GM04503 (cell line): Measurements from ENCODE around the gene UBE4B.
A peak's percentile ranks its signal among the peaks of the same experiment; 100 is the strongest.
"Not testable (repeated sequence)": the region's sequence is repeated elsewhere in the genome, so short reads cannot be mapped to it uniquely, and the experiment has no call there.

ENCODE experiments used
- DNase-seq: peaks from one replicate; pipeline ENCODE4 v3.0.0-alpha.2; 2012; ENCODE audit warnings: low read depth

Gene UBE4B

GRCh38 chr1:10032590-10033358 lies at the start of gene UBE4B:
Gene UBE4B (plus strand): TSS chr1:10032958. CDS start chr1:10033671, 713 bp downstream.
- peak; percentile 69 for DNase-seq

- DNase-seq = no peak
These were observed 48.5 kb upstream of the UBE4B start for GRCh38 chr1:9984253-9984652.

GRCh38 chr1:9985001-9985400 lies 47.8 kb upstream of the UBE4B start:
- no peak for DNase-seq

GRCh38 chr1:9989773-9990172 lies 43.0 kb upstream of the UBE4B start:
- no peak for DNase-seq

DNA sequence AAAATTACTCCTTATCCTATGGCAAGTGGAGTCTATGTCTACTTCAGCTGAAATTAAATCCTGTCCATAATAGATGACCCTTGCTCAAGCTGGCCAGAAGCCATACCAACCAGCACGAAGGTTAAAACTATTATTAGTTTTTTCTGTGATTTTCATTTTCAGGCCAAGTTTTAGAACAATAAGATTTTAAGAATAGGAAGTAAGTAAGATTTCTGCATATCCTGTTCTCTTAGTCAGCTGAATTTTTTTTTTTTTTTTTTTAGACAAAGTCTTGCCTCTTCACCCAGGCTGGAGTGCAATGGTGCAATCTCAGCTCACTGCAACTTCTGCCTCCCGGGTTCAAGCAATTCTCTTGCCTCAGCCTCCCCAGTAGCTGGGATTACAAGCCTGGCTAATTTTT lies 41.8 kb upstream of the UBE4B start:
- no peak for DNase-seq

GRCh38 chr1:9992910-9993309 lies 39.8 kb upstream of the UBE4B start:
- DNase-seq = no peak

- no peak for DNase-seq
These were observed 39.1 kb upstream of the UBE4B start for GRCh38 chr1:9993561-9994075.

- DNase-seq = no peak
These were observed 35.9 kb upstream of the UBE4B start, which contains the start of gene RBP7 for GRCh38 chr1:9996624-9997582. Gene RBP7 (plus strand): TSS chr1:9997228. CDS start chr1:9997259, 31 bp downstream.

DNA sequence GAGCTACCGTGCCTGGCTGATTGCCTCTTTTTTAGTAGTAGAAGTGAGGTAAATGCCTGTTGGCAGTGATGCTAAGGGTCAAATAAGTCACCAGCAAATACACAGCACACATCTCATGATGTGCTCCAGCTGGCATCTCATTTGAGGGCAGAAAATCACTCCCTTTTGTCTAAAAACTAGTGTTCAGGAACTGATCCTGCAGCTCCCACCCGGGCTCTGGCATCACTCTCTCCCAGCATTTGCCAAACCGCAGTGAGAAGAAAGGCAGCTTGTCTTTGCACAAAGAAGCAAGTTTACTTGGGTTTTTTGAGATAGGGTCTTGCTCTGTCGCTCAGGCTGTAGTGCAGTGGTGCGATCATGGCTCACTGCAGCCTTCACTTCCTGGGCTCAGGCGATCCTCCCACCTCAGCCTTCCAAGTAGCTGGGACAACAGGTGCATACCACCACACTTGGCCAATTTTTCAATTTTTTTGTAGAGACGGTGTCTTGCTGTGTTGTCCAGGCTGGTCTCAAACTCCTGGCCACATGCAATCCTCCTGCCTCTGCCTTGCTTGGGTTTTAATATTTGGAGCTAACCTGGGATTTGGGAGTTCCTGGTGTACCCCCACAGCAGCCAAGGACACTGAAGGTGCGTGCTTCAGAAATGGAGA lies 31.6 kb upstream of the UBE4B start:
- no peak for DNase-seq

GRCh38 chr1:10005248-10005647 lies 27.5 kb upstream of the UBE4B start:
- DNase-seq = not testable (repeated sequence)

- DNase-seq = no peak
These were observed 25.6 kb upstream of the UBE4B start for GRCh38 chr1:10007169-10007568.

DNA sequence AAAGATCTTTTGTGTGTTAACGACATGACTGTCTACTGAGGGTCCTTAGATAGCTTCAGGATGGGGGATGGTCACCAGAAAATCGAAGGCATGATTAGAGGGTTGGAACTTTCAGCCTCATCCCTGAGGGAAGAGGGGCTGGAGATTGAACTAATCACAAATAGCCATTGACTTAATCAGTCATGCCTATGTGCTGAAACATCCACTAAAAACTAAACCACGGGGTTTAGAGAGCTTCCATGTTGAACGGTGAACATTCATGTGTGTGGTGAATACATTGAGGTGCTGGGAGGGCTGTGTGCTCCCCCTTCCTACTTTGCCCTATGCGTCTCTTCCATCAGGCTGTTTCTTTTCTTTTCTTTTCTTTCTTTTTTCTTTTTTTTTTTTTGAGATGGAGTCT lies 18.7 kb upstream of the UBE4B start:
- no peak for DNase-seq

- DNase-seq = no peak
These were observed 13.2 kb upstream of the UBE4B start for GRCh38 chr1:10019561-10019960.

- no peak for DNase-seq
These were observed 12.7 kb upstream of the UBE4B start for GRCh38 chr1:10020086-10020485.

DNA sequence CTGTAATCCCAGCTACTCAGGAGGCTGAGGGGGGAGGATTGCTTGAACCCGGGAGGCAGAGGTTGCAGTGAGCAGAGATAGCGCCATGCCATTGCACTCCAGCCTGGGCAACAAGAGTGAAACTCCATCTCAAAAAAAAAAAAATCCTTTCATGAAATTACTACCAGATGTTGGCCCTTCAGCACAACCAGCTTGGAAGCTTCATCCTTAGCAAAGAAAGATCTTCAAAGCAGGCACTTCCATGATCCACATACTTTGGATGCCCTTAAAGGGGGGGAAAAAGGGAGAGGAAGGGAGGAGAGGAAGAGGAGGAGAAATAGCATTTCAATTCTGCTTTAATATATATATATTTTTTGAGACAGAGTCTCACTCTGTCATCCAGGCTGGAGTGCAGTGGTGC lies 12.1 kb upstream of the UBE4B start:
- DNase-seq = peak; percentile 20

GRCh38 chr1:10021992-10022391 lies 10.8 kb upstream of the UBE4B start:
- not testable (repeated sequence) for DNase-seq

DNA sequence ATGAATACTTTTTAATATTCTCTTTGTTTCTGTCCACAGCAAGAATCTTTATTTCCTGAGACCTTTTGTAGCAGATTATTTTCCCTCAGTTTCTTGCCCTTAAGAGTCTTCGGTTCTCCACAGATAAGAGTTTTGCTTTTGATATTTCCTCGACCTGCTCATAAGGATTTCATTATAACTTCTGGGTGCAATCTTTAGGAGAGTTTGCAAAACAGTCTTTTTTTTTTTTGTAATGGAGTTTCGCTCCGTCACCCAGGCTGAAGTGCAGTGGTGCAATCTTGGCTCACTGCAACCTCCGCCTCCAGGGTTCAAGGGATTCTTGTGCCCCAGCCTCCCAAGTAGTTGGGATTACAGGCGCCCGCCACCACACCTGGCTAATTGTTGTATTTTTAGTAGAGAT lies 10.1 kb upstream of the UBE4B start:
- no peak for DNase-seq

- DNase-seq = no peak
These were observed 7.4 kb upstream of the UBE4B start for GRCh38 chr1:10025354-10025753.

DNA sequence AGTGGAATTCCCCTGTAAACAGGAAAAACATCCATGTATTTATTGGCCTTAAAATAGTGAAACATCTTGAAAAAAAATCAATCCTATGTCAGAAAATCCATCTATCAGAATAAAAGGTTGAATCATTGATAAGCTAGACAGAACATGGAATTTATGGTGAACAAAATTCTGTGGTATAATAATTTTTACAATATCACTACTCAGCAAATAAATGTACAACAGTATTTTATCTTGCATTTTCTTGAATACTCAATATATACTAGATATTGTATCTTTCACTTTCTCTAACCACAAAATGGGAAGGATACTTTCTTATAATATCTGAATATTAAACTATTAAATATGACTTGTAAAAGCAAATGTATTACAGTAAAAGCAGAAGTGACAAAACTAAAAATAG lies 5.7 kb upstream of the UBE4B start:
- DNase-seq = no peak

DNA sequence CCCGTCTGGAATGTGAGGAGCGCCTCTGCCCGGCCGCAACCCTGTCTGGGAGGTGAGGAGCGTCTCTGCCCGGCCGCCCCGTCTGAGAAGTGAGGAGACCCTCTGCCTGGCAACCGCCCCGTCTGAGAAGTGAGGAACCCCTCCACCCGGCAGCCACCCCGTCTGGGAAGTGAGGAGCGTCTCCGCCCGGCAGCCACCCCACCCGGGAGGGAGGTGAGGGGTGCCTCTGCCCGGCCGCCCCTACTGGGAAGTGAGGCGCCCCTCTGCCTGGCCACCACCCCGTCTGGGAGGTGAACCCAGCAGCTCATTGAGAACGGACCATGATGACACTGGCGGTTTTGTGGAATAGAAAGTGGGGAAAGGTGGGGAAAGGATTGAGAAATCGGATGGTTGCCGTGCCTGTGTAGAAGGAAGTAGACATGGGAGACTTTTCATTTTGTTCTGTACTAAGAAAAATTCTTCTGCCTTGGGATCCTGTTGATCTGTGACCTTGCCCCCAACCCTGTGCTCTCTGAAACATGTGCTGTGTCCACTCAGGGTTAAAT lies 3.7 kb upstream of the UBE4B start:
- DNase-seq = not testable (repeated sequence)

DNA sequence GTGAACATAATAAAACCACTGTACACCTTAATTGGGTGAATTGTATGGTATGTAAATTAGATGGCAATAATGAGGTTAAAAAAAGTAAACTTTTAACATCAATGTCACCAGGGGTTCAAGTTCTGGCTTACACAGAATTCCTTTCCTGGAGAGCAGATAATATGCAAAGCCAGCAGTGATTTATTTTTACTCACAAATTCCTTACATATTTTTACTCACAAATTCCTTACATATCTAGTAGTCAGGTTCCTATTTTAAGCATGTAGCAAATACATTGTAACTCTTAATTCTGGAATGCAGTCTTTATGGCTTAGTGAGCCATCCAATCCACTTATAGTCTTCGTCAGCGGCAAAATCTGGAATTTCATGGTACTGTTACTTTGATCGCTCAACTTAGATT lies 1.3 kb upstream of the UBE4B start:
- DNase-seq = no peak

GRCh38 chr1:10033359-10033845 lies 644 bp downstream of the UBE4B start:
- DNase-seq = no peak
